ENCODE measurements around the gene IL5RA. TPM values are rescaled to one million over a fixed set of nuclear protein-coding genes. Genes with fewer than 3 reads are reported as not detected.

Gene IL5RA
- total and polyA plus RNA-seq, 10 of the 15 experiments (the other 5 are each of a cell fraction or from before 2014, with no cell fraction given) = 0.04 to 0.53 (median 0.14) TPM; not detected in 6

GRCh38 chr3:3151513-3151912, 41.3 kb upstream of the IL5RA start:
- in situ Hi-C loops (cut with MboI) = no loop called here
- CTCF ChIA-PET = interaction anchor here (0.7 to 2.3 kb wide), 2 partner anchors 9 to 11 kb away, joined by 3 to 5 read pairs; no protein-coding TSS in a partner anchor

More at GRCh38 chr3:3151513-3151912, 41.3 kb upstream of the IL5RA start:
- H2AFZ ChIP-seq (ENCODE audit: control insufficient read depth, low read depth, low read length) = no peak overlapping the region
- no peaks in the 10 kb centered on the region for H3K27me3 ChIP-seq (replicated peaks in 1 of 2; ENCODE audit: control insufficient read depth in 2 of 2, insufficient read depth in 2 of 2, low read length in 1 of 2)
- no peak overlapping the region for H3K27ac ChIP-seq (ENCODE audit: control insufficient read depth, insufficient read depth)
- intact Hi-C loops (cut with micrococcal nuclease; ENCODE audit: unreplicated experiment) = no loop called here
- 94% methylated on average over 1 of the region's 1 CpG for WGBS (ENCODE audit: insufficient coverage, insufficient replicate concordance, low lambda C conversion rate, missing lambda C conversion rate)
- no peaks in the 10 kb centered on the region for H3K9me3 ChIP-seq (replicated peaks; ENCODE audit: control insufficient read depth, insufficient read depth, low read length)
- ChIA-PET POLR2A (no interaction called here), SMC1A (ENCODE audit: uncharacterized antibody, unreplicated experiment) (interaction anchor here (0.8 to 1.2 kb wide), 3 partner anchors 9 to 76 kb away, joined by 3 to 4 read pairs (median 3); no protein-coding TSS in a partner anchor), RAD21 (ENCODE audit: unreplicated experiment) (no interaction called here)
- no TSS peak for BruUV-seq (replicated peaks)
- FAIRE-seq (no peak), ATAC-seq (no peak), DNase-seq (ENCODE audit: low read depth, low spot score) (no peak)
- no peak overlapping the region for H3K4me2 ChIP-seq (ENCODE audit: control insufficient read depth, insufficient read depth)
- H3K9ac ChIP-seq (ENCODE audit: control insufficient read depth, insufficient read depth, low read length) = no peak overlapping the region
- no peaks in the 10 kb centered on the region for H4K20me1 ChIP-seq (ENCODE audit: control insufficient read depth, insufficient read depth)
- peaks cover 3 to 23% of the 10 kb centered on the region in 2 experiments; a peak in 3 of 4 replicates for H3K36me3 ChIP-seq (ENCODE audit: control insufficient read depth in 2 of 2, insufficient read depth in 2 of 2, low read length in 1 of 2)
- no peaks in the 10 kb centered on the region for H3K79me2 ChIP-seq (ENCODE audit: control insufficient read depth, insufficient read depth, low read length)
- TF ChIP-seq PAX8 (IDR thresholded peaks at IDR 0.05) (no peak), RBBP5 (conservative IDR thresholded peaks at IDR 0.05) (no peak), NFIC (IDR thresholded peaks at IDR 0.05; ENCODE audit: low read depth, low read length) (no peak), MLLT1 (IDR thresholded peaks at IDR 0.05) (no peak), HDAC6 (IDR thresholded peaks at IDR 0.05; ENCODE audit: unreplicated experiment) (no peak), SMC3 (IDR thresholded peaks at IDR 0.05; ENCODE audit: borderline replicate concordance, low read length) (no peak), CEBPB (IDR thresholded peaks at IDR 0.05; ENCODE audit: borderline replicate concordance in 1 of 2, low read depth in 2 of 2, low read length in 2 of 2) (no peak), E2F4 (IDR thresholded peaks at IDR 0.05; ENCODE audit: low read depth, low read length) (no peak), RUNX3 (IDR thresholded peaks at IDR 0.05; ENCODE audit: low read length) (no peak), JUND (IDR thresholded peaks at IDR 0.05; ENCODE audit: low read depth, low read length) (no peak), IKZF1 (conservative IDR thresholded peaks at IDR 0.05) (no peak), FOS (IDR thresholded peaks at IDR 0.05; ENCODE audit: borderline replicate concordance, extremely low read depth, insufficient read length) (no peak), PML (IDR thresholded peaks at IDR 0.05; ENCODE audit: low read length) (no peak), JUNB (IDR thresholded peaks at IDR 0.05) (no peak)
- H3K4me3 ChIP-seq = no peak overlapping the region
- H3K4me1 ChIP-seq (ENCODE audit: control insufficient read depth, insufficient read depth, low read length) = no peaks in the 10 kb centered on the region

Measured in GM12878 (cell line).